NCI-H446 treated with DMSO at 0.1 percent for 48 hours (cell line): ENCODE measurements around the gene NCK2.

Experiments used
- DNase-seq: peaks from one replicate; lab custom pipeline; 2025; lab: John Stamatoyannopoulos, UW

The NCK2 gene

GRCh38 chr2:105777506-105778055 is 32.9 kb downstream of the NCK2 start:
- no peak for DNase-seq

DNA sequence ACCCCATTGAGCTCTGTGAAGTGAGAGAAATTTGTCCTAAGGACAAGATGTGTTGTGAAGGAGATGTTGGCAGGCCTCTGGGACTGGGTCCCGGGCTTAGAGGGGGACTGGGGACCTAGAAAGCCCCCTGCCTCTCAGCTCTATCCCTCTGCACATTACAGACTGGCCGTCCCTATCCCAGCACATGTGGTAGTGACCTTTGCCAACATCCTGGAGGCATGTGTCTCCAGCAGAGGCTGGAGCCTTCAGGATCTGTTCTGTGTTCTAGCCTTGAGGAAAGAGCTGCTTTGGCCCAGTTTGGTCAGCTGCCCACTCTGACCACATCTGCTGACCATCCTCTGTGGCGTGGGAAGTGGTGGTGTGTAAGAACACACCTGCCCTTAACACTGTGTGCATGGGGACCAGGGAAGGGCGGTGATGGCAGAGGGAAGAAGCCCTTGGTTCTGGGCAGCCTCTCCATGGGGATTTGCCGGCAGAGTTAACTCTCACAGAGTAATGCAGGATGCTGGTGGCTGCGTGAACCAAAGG is 33.4 kb downstream of the NCK2 start:
- DNase-seq = no peak

DNA sequence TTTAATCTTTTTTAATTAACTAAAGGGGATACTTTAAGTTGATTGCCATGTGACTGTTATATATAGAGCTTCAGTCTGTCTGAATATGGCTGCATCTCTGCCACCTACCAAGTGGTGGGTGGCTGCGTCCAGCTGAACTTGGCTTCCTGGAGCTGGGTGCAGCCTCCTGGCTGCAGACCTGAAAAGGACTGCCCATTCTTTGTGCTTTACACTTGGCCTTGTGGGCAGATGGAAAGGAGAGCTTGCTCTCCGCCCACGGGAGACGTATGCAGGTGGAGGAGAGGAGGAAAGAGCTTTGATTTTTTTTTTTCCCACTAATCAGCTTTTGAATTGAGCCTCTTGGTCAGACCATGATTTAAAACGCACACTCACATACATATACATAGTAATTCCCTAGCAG is 34.7 kb downstream of the NCK2 start:
- DNase-seq = no peak

- no peak for DNase-seq
Measured at GRCh38 chr2:105780606-105781005, 35.9 kb downstream of the NCK2 start.

DNA sequence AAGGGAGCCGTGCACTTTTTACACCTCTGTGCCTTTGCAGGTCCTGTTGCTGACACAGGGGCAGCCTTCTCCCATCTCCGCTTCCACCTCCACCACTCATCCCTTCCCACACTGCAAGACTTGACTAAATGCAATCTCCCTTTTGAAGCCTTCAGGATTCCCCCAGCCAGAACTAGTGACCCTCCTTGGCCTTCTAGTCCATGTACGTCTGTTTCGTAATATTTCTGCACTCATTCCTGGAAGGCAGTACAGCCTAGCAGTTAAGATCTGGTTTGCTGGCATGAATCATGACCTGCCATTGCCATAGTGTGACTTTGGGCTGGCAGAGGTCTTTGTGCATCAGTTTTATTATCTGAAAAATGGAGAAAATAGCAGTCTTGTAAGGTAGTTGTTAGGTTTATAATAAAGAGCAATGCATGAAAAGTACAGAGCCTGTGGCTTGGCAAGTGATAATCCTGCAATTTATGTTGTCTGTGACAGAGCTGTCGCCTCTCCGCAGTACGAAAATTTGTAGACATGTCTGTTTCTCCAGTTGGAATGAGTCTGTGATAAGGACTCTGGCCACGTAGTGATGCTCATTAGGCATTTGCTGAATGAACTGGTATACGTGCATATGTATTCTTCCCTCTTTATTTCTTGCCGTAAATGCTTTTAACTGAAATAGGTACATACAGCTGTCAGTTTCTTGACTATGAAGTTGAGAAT is 36.7 kb downstream of the NCK2 start:
- no peak for DNase-seq

DNA sequence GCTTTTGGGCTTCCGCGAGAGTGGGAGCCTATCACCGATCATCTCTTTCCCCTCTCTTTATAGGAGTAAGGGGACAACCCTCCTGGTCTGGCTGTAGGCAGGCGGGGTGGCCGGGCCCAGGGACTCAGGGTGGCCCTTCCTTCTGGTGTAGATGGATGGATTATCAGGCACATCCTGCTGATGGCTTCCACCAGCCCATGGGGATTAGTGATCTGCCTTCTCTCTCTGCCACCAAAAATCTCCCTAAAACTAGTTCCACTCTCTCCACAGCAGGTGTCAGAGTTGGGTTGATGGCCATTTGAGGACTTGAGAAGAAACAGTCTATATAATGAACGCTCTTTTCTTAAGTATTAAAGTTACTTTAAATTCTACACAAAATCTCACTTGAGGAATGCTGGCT is 37.4 kb downstream of the NCK2 start:
- DNase-seq = no peak

GRCh38 chr2:105782646-105783045 is 37.9 kb downstream of the NCK2 start:
- no peak for DNase-seq

DNA sequence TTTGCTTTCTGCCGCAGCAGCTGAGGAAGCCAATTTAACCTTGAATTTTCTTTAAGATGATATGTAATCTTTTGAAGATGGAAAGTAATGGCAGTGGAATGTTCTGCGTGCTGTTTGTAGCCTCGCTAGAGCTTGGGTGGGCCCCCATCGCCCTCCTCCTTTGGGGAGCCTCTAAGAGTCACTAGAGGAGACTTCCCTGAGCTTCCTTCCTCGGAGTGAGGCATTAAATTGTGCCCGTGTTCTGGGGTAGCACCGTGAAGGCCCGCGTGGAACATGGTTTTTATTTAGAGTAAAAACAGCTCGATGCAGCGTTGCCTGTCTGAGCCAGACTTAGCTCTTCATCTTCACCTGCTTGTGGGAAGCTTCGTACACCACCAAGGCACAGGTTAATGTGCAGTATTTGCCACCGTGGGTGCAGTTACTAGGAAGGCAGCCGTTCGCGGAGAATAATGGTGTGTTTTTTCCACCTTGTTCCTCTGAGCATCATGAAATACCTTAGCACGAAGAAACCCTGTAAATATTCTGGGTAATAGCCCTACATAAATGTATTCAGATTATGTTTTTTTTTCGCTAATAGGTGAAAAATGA is 38.5 kb downstream of the NCK2 start:
- no peak for DNase-seq

DNA sequence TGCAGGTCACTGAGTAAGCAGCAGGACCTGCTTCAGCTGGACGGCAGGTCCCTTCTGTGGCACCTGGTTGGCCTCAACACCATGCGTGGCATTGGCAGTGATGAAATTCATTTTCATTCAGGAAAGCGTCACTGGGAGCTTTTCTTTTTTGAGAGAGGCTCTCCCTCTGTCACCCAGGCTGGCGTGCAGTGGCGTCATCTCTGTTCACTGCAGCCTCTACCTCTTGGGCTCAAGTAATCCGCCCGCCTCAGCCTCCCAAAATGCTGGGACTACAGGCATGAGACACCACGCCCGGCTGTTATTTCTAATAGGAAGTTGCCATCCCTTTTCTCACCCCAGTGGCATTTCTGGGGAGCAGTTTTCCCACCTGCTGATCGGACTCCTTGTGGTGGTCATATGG is 39.3 kb downstream of the NCK2 start:
- no peak for DNase-seq

- DNase-seq = no peak
Measured at GRCh38 chr2:105784589-105784988, 39.9 kb downstream of the NCK2 start.

DNA sequence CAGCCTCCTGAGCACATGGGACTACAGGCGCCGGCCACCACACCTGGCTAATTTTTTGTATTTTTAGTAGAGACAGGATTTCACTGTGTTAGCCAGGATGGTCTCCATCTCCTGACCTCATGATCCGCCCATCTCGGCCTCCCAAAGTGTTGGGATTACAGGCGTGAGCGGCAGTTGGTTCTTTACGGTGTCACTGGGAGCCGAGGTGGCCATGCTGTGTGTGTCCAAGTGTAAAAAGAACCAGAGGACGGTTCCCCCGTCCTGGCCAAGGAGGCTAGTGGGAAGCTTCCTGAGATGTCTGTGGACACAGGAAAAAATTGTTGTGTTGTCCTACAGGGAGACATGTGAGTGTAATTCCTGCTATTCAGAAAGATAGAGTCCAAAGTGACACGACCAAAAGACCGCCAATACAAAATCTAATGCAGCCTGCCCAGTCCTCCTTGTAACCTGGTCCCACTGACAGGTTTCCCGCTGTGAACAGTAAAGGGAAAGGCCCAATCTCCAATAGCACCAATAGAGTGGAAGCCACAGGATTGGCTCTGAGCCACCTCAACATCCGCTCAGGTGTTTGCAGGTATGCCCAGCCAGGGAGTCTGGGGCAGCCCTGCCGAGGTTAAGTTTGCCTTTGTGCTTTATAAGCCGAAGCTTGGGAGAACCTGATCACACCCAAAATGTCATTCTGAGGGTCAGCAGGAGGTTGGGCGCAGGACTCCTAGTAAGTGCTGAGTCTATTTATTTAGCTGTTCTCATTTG is 40.6 kb downstream of the NCK2 start:
- DNase-seq = no peak

- no peak for DNase-seq
Measured at GRCh38 chr2:105786231-105787230, 41.8 kb downstream of the NCK2 start.

DNA sequence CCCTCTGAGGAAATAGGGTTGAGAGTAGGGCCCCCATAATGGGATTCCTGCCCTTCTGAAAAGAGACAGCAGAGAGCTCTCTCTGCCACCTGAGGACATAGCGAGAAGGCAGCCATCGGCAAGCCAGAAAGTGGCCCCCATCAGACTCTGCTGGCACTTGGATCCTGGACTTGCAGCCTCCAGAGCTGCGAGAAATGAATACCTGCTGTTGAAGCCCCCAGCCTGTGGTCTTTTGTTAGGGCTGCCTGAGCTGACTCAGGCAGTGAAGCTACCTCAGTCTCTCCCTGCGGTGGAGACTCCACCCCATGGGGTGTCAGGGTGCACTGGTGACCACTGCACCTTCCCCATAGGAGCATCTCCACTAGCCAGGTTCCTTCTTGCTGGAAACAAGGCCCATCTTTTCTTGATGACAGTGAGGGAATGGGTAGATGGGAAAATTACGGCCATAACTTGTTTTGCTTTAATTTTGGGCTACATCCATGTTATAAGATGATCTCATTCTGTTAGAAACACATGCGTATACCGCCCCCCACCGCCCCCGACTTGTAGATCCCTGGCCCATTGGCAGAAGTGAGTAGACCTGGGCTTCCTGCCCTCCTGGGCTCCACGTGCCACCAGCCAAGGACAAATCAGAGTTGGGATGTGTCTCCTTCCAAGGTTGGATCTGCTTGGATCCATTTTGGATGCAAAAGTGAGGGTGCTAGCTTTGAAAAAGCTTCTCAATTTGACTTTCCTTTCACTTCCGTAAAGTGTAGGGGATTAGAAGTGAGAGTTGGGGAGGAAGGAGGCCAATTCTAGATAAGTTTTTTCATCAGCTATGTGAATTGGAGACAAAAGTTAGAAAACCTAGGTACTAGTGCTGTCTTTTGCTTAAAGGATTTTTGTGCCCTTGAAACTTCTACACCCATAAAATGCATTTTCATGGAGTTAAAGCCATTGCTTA is 42.9 kb downstream of the NCK2 start:
- no peak for DNase-seq

- no peak for DNase-seq
Measured at GRCh38 chr2:105788670-105789290, 44.1 kb downstream of the NCK2 start.

GRCh38 chr2:105789745-105790460 is 45.2 kb downstream of the NCK2 start:
- peak; percentile 91 for DNase-seq

- DNase-seq = peak; percentile 7
Measured at GRCh38 chr2:105790461-105791149, 45.9 kb downstream of the NCK2 start.

- no peak for DNase-seq
Measured at GRCh38 chr2:105791229-105791628, 46.5 kb downstream of the NCK2 start.

DNA sequence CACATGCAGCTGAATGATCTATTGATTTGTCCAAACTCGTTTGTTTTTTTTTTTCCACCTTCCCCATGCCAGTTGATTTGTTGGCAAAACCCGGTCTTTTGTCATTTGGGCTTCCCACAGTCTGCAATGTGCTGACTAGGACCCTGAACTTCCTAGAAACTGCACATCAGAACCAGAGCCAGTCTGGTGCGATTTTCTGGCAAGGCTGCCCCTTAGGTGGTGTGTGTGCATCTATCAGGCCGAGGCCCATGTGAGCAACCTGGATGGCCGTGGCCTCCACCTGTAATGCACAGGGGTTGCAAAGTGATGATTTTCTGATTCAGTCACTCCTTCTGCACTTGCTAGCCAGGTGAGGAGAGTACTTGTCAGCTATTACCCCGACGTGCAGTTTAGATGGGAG is 47.8 kb downstream of the NCK2 start:
- no peak for DNase-seq
